Spleen (tissue), 7 donors: ENCODE results near the gene C12orf57.

Source experiments
- POLR2A ChIP-seq, 3 donors: fragments of 450-650 bp; IDR thresholded peaks; one replicate each; pipeline ENCODE4 v1.5.1; 2017; ENCODE audit warnings: antibody characterized with exemption in 3 of 3, mild to moderate bottlenecking in 1 of 3
- POLR2AphosphoS5 ChIP-seq, 3 donors: sonication (generic); formaldehyde crosslinking; IDR thresholded peaks; one replicate each; pipeline ENCODE4 v1.5.1; 2017; ENCODE audit warnings: antibody characterized with exemption in 3 of 3
- TF ChIP-seq, protein P1 (sequence below), 11 experiments: fragments of 200-600 bp in 7 of 11; fragments of 450-650 bp in 4 of 11; sonication (generic) in 4 of 11; IDR thresholded peaks in 8 of 11; conservative IDR thresholded peaks in 3 of 11; 1 replicate in 7 of 11; 2 replicates in 4 of 11; pipeline versions ENCODE4 v1.4.0 to v1.8.0; 2016 to 2021; ENCODE audit warnings: antibody characterized with exemption in 11 of 11, inconsistent platforms in 4 of 11, mild to moderate bottlenecking in 1 of 11
- donor health status: DM: no; HTN: no; CAD: no; lungs with moderate emphysema.
- donor health status: DM: no; HTN: no; CAD: no.
- donor health status: DM: no; HTN: no; CAD: no.

DNA sequence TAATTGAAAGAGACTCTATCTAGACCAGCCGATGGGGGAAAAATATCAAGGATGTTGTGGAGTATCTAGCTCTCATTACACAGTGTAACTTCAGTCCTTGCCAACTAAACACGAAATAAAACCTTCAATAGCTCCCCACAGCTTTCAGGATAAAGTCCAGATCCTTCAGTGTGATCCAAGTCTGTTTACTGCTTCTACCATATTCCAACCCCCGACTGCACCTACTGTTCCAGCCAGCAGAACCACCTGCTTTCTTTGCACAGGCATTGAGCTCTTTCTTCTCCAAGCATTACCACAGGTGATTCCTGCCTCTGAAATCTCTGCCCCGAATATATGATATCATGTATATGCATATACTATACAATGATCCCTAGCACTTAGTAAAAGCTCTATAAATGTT, 41.4 kb upstream of the C12orf57 start:
- TF ChIP-seq, protein P1, sequence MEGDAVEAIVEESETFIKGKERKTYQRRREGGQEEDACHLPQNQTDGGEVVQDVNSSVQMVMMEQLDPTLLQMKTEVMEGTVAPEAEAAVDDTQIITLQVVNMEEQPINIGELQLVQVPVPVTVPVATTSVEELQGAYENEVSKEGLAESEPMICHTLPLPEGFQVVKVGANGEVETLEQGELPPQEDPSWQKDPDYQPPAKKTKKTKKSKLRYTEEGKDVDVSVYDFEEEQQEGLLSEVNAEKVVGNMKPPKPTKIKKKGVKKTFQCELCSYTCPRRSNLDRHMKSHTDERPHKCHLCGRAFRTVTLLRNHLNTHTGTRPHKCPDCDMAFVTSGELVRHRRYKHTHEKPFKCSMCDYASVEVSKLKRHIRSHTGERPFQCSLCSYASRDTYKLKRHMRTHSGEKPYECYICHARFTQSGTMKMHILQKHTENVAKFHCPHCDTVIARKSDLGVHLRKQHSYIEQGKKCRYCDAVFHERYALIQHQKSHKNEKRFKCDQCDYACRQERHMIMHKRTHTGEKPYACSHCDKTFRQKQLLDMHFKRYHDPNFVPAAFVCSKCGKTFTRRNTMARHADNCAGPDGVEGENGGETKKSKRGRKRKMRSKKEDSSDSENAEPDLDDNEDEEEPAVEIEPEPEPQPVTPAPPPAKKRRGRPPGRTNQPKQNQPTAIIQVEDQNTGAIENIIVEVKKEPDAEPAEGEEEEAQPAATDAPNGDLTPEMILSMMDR (IDR thresholded peaks at IDR 0.05 in 8 of 11, conservative IDR thresholded peaks at IDR 0.05 in 3 of 11), result no peak
- TF ChIP-seq POLR2A (IDR thresholded peaks at IDR 0.05), result no peak
- no peak for TF ChIP-seq POLR2AphosphoS5 (IDR thresholded peaks at IDR 0.05)
